Measurements from ENCODE around the gene LPCAT2. TPM values are rescaled to one million over a fixed set of nuclear protein-coding genes. Genes with fewer than 3 reads are reported as not detected.

Gene LPCAT2
- total RNA-seq, 1 donor from 2014 or later, result 1.8 TPM

DNA sequence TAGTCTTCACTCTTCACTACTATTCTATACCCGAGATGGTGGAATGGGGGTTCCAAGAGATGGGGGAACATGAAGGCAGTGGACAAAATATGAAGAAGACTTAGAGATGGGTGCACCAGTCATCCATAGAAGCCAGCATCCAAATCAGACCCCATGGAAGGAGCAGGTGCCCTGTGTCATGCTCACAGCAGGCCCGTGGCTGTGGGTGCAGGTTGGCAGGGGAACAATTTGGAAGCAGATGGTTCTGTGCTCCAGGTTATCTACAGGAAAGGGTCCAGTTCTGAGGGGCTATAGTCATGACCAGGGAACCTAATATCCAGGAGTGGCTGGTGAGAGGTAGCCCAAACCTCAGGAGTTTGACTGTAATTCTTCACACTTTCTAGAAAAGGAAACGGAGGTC, 9.6 kb upstream of the LPCAT2 start:
- H3K27me3 Mint-ChIP-seq (ENCODE audit: unreplicated experiment), result no peaks in the 10 kb centered on the region

DNA sequence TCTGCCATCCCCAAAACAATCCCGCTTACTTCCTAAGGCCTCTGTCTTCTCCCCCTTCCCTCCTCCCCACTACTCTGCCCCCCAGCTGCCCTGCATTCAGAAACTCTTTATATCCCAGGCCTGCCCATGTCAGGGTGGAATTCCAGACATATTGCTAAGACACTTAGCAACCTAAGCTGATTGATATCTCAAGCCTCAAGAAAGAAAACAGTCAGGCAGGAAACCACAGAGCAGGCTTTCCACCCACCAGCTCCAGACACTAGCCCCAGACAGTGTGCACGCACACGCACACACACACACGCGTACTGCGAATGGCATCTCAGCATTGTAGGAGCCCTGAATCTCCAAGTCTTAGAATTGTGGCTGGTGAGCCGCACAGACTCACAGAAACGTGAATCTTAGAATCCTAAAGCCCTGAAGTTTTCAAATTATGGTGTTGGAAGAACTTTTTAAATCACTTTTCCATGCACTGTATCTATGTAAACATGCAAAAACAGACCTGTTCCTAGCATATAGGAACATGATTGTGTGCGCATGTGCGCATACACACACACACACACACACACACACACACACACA, 8.8 kb upstream of the LPCAT2 start:
- DNase-seq, result no peak
- Mint-ChIP-seq H3K4me1 (ENCODE audit: low read depth, unreplicated experiment) (peaks cover 7% of the 10 kb centered on the region), H3K36me3 (ENCODE audit: unreplicated experiment) (no peaks in the 10 kb centered on the region), H3K9me3 (ENCODE audit: unreplicated experiment) (no peaks in the 10 kb centered on the region), H3K27me3 (ENCODE audit: unreplicated experiment) (no peaks in the 10 kb centered on the region), H3K27ac (ENCODE audit: unreplicated experiment) (no peak overlapping the region), H3K4me3 (ENCODE audit: unreplicated experiment) (no peak overlapping the region)
- no peak for TF ChIP-seq CTCF (IDR thresholded peaks at IDR 0.05; ENCODE audit: partially characterized antibody, unreplicated experiment)

More for the DNA sequence above, 9.6 kb upstream of the LPCAT2 start:
- Mint-ChIP-seq H3K9me3 (ENCODE audit: unreplicated experiment) (no peaks in the 10 kb centered on the region), H3K4me3 (ENCODE audit: unreplicated experiment) (no peak overlapping the region), H3K27ac (ENCODE audit: unreplicated experiment) (no peak overlapping the region), H3K4me1 (ENCODE audit: low read depth, unreplicated experiment) (peaks cover 7% of the 10 kb centered on the region), H3K36me3 (ENCODE audit: unreplicated experiment) (no peaks in the 10 kb centered on the region)
- DNase-seq, result no peak
- no peak for TF ChIP-seq CTCF (IDR thresholded peaks at IDR 0.05; ENCODE audit: partially characterized antibody, unreplicated experiment)

DNA sequence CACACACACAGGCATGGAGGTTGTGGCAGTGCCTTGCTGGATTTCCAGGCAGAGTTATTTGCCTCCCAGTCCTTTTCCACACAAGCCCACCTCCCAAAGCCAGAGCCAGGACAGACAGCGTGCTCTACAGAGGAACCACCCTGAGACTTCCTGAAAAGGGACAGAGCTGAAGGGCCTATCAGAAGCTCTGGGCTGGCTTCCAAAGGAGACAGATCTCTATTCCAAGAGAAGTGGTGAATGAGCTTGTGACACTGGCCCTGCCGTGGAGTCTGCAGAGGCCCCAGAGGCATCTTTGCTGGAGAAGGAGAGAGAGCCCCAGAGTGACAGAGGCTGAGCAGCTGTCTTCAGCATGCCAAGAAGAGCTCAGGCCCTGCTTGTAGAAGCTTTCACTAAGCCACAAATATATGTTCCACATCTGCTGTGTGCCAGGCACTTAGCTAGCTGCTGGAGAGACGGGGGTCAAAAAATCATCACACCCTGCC, 8.3 kb upstream of the LPCAT2 start:
- no peak for DNase-seq
- no peak overlapping the region for H3K27ac Mint-ChIP-seq (ENCODE audit: unreplicated experiment)
- no peaks in the 10 kb centered on the region for H3K9me3 Mint-ChIP-seq (ENCODE audit: unreplicated experiment)
- TF ChIP-seq CTCF (IDR thresholded peaks at IDR 0.05; ENCODE audit: partially characterized antibody, unreplicated experiment), result no peak
- no peaks in the 10 kb centered on the region for H3K36me3 Mint-ChIP-seq (ENCODE audit: unreplicated experiment)
- no peaks in the 10 kb centered on the region for H3K27me3 Mint-ChIP-seq (ENCODE audit: unreplicated experiment)
- no peak overlapping the region for H3K4me3 Mint-ChIP-seq (ENCODE audit: unreplicated experiment)
- peaks cover 5% of the 10 kb centered on the region for H3K4me1 Mint-ChIP-seq (ENCODE audit: low read depth, unreplicated experiment)

- Mint-ChIP-seq H3K4me3 (ENCODE audit: unreplicated experiment) (no peak overlapping the region), H3K27me3 (ENCODE audit: unreplicated experiment) (no peaks in the 10 kb centered on the region), H3K9me3 (ENCODE audit: unreplicated experiment) (no peaks in the 10 kb centered on the region), H3K4me1 (ENCODE audit: low read depth, unreplicated experiment) (peaks cover 11% of the 10 kb centered on the region), H3K27ac (ENCODE audit: unreplicated experiment) (no peak overlapping the region), H3K36me3 (ENCODE audit: unreplicated experiment) (no peaks in the 10 kb centered on the region)
- no peak for TF ChIP-seq CTCF (IDR thresholded peaks at IDR 0.05; ENCODE audit: partially characterized antibody, unreplicated experiment)
- no peak for DNase-seq
These were observed 7.1 kb upstream of the LPCAT2 start for GRCh38 chr16:55501549-55502322.

DNA sequence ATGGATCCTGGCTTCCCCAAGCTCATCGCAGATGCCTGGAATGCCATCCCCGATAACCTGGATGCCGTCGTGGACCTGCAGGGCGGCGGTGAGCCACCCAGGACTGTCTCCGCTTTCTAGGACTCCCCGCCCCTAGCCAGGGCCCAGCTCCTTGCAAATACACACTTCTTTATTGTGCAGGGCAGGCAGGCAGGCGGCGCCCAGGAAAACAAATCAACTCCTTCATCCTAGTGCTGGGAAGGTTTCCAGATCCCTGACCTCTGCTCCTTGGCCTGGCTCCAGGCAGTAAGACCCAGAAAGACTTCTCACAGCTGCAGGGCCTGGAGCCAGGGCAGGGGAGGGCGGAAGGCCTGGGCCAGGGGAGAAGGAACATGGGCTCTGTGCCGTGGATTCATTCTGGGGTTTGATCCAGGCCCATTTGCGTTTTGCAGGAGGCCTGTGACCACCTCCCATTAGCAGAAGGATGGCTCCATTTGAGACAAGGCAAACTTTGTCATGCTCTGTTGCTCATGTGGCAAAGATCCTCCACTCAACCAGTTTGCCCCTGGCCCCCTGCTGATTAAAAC, 6.0 kb upstream of the LPCAT2 start:
- H3K27ac Mint-ChIP-seq (ENCODE audit: unreplicated experiment), result no peak overlapping the region
- no peaks in the 10 kb centered on the region for H3K36me3 Mint-ChIP-seq (ENCODE audit: unreplicated experiment)
- H3K9me3 Mint-ChIP-seq (ENCODE audit: unreplicated experiment), result no peaks in the 10 kb centered on the region
- no peak overlapping the region for H3K4me3 Mint-ChIP-seq (ENCODE audit: unreplicated experiment)
- no peak for DNase-seq
- H3K4me1 Mint-ChIP-seq (ENCODE audit: low read depth, unreplicated experiment), result peaks cover 11% of the 10 kb centered on the region
- TF ChIP-seq CTCF (IDR thresholded peaks at IDR 0.05; ENCODE audit: partially characterized antibody, unreplicated experiment), result no peak
- no peaks in the 10 kb centered on the region for H3K27me3 Mint-ChIP-seq (ENCODE audit: unreplicated experiment)
